Astrocyte of the cerebellum (primary cell): ENCODE measurements around the gene PFN3.

Experiments used
- DNase-seq: peaks from one replicate; pipeline ENCODE4 v3.0.0-alpha.2; 2011; ENCODE audit warnings: low read depth
- H3K4me3 ChIP-seq: 2 replicates; pipeline ENCODE4 v1.5.1; 2011; ENCODE audit warnings: mild to moderate bottlenecking, low read depth, low read length, moderate library complexity
- CTCF ChIP-seq: IDR thresholded peaks from 2 replicates; pipeline ENCODE4 v1.5.1; 2012; ENCODE audit warnings: low read length, low read depth, moderate library complexity, mild to moderate bottlenecking; ENCODE audit errors: missing control alignments
- in situ Hi-C: cut with HindIII; loops from 2 replicates; pipeline ENCODE4 v1.10.0; 2017; ENCODE audit warnings: low sequenced_read_pairs

The PFN3 gene

GRCh38 chr5:177393206-177393765, 7.2 kb downstream of the PFN3 start:
- in situ Hi-C loops: no loop called here
- H3K4me3 ChIP-seq: no peak overlapping the region
- DNase-seq: no peak
- TF ChIP-seq CTCF: no peak

DNA sequence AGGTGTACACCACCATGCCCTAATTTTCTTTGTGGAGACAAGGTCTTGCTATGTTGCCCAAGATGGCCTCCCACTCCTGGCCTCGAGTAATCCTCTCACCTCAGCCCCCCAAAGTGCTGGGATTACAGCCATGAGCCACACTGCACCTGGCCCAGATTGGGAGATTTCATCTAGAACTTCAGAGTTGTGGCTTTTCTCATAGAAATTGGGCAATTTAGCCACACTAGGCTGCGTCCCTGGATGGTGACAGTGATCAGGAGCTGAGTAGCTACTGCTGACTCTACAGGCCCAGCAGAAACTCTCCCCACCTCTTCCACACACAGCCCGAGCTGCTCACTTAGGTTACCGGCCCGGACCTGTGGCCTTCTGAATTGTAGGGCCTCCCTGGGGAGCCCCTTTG, 7.7 kb downstream of the PFN3 start:
- in situ Hi-C loops: no loop called here
- TF ChIP-seq CTCF: no peak
- no peak overlapping the region for H3K4me3 ChIP-seq
- DNase-seq: no peak

GRCh38 chr5:177390363-177391300, 9.8 kb downstream of the PFN3 start:
- H3K4me3 ChIP-seq: no peak overlapping the region
- peak; percentile 72 for DNase-seq
- peak; percentile 97 for TF ChIP-seq CTCF
- in situ Hi-C loops: no loop called here

GRCh38 chr5:177389241-177390169, 11.0 kb downstream of the PFN3 start:
- peak; percentile 75 for DNase-seq
- in situ Hi-C loops: no loop called here
- no peak overlapping the region for H3K4me3 ChIP-seq
- no peak for TF ChIP-seq CTCF

DNA sequence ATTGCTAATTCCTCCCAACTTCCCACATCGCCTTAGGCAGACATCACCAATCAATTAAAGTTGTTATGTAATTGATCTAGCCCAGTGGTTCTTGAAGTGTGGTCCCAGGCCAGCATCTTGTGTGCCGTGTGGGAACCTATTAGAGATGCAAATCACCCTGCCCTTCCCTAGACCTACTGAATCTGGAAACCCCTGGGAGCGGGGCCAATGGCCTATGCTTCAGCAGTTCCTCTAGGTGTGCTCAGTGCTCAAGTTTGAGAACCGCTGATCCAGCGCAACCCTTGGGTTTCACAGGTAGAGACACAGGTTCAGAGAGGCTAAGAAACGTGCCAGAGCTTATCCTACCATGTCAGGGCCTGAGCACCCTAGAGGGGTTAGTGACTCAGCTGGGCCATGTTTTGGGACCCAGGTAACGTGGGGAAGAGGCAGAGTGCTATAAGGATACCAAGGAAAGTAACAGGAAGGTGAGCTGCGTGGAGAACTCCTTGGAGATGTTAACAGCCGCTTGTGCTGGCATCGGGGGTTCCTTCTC, 11.9 kb downstream of the PFN3 start:
- in situ Hi-C loops: no loop called here
- H3K4me3 ChIP-seq: no peak overlapping the region
- DNase-seq: no peak
- TF ChIP-seq CTCF: no peak

GRCh38 chr5:177387405-177387804, 13.1 kb downstream of the PFN3 start:
- no peak for DNase-seq
- in situ Hi-C loops: no loop called here
- no peak overlapping the region for H3K4me3 ChIP-seq
- TF ChIP-seq CTCF: no peak
